GM18519 (cell line): ENCODE data around the gene GGA3.
"Not testable (repeated sequence)": the region's sequence is repeated elsewhere in the genome, so short reads cannot be mapped to it uniquely, and the experiment has no call there.

Source experiments
- ATAC-seq: cut with Tn5 transposase; IDR thresholded peaks from one replicate; pipeline ENCODE4 v1.9.1; 2021; ENCODE audit warnings: mild to moderate bottlenecking, moderate library complexity; ENCODE audit not compliant: unreplicated experiment, low FRiP score

The GGA3 gene

DNA sequence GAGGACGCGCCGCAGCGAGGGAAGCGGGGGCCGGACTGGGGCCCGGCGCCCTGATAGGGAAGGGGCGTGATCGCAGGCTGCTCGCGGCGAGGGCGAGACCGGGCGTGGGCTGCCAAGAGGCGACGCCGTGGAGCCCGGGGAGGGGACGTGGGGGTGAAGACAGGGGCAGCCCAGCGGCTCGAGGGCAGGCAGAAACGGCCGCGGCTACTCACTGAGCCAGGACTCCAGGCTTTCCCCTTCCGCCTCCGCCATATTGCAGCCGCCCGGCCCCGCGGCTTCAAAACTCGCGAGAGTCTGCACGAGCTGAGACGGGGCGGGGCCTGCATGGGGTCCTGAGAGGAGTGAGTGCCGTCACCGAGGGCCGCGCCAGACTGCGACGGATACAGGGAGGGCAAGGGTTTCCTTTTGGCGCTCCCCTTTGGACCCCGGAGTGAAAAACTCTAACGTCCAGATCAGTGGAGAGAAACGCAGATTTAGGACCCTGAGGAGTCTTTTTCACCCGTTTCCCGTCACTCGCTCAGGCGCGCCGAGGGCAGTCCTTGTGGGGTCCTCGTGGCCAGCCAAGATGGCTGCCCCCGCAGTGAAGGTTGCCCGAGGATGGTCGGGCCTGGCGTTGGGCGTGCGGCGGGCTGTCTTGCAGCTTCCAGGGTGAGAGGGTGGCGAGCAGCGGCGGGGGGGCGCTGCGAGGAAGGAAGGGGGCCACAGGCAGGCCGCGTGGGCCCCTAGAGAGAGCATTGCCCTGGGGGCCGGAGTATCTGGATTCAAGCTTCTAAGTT lies at the start of gene GGA3, which contains the start of gene MRPS7:
TSS of gene GGA3 (minus strand) at position 271 of the 776 bp plus-strand sequence. CDS start at position 252, 19 bp downstream.
TSS of gene MRPS7 (plus strand) at position 544 of the 776 bp plus-strand sequence. CDS start at position 566, 22 bp downstream.
- ATAC-seq = peak; percentile 74

- ATAC-seq = no peak
These were observed 47.6 kb upstream of the GGA3 start for GRCh38 chr17:75308732-75309629.

- no peak for ATAC-seq
These were observed 46.7 kb upstream of the GGA3 start for GRCh38 chr17:75307957-75308731.

DNA sequence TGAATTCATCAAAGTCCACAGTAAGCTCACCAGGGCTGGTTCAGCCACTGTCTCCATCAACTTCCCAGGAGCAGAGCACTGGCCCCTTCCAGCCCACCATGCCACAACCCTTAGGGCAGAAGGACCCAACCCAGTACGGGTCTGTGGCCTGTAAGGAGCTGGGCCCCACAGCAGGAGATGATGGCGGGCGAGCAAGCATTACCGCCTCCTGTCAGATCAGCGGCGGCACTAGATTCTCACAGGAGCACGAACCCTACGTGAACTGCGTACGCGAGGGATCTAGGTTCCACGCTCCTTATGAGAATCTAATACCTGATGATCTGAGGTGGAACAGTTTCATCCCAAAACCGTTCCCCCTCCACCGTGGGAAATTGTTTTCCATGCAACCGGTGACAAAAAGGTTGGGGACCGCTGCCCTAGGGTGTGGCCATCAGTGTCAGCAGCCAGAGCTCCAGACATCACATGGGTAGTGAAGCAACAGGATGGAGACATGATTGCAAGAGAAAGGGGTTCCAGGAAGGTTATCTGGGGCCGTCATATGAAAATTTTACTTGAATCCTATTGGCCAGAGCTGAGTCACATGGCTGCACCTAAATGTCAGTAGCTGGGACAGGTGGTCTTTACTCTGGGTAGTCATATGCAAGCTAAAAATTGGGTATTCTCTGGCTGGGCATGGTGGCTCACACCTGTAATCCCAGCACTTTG lies 40.2 kb upstream of the GGA3 start:
- ATAC-seq = no peak

- no peak for ATAC-seq
These were observed 39.6 kb upstream of the GGA3 start for GRCh38 chr17:75301049-75301448.

GRCh38 chr17:75300280-75300679 lies 38.9 kb upstream of the GGA3 start:
- no peak for ATAC-seq

GRCh38 chr17:75295201-75296158 lies 34.1 kb upstream of the GGA3 start:
- ATAC-seq = peak; percentile 51

- not testable (repeated sequence) for ATAC-seq
These were observed 31.5 kb upstream of the GGA3 start for GRCh38 chr17:75292810-75293448.

DNA sequence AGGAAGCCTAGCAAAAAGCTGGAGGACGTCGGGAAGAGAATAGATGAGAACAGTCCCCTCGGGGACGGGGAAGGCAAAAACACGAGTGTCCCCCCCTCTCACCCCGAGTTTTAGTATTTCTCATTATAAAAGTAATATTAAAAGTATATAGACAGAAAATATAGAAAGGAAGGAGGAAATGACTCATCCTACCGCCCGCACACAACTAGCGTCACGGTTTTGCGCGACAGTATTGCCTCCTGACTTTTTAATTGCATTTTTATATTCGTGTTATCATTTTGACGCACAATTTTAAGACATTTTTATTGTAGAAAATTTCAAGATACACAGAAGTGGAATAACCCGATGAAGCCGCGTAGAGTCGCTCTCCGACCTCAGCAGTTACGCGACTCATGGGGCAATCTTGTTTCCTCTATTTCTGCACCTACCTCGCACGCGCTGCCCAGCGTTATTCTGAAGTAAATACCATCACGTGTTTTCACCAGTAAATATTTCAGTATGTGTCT lies 28.5 kb upstream of the GGA3 start:
- ATAC-seq = peak; percentile 16

DNA sequence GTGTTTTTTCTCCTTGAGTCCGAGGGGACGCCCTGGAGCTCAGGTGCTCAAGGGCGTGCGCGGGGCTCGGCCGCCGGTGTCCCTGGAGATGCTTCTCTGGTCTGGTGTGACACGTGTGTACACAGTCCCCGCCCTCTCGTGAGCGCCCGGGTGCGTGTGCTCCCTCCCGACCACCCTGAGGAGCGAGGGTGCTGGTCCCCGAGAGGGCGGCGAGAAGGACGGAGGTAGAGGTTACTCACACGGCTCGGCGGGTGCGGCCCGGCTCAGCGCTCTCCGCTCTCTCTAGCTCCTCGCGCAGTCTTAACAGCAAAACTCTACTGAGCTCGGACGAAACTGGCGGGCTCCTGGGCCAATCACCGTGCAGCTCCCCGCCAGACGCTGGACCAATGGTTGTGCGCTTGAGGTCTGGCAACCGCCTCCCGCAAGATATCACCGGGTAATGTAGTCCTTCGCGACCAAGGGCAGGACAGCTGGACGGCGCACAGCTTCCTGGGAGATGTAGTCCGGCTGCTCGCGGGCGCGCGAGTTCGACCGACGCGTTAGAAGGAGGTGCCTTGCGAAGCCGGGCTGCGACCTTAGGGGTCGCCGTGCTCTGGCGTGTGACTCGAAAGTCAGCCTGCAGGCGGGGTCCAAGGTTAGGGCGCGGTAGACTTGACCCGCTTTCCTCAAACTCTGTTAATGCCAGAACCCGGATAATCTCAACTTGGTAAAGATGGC lies 27.9 kb upstream of the GGA3 start, which contains the start of gene SLC25A19:
TSS of gene SLC25A19 (minus strand) at position 319 of the 717 bp plus-strand sequence. CDS start 2,669 bp downstream, outside the sequence.
- ATAC-seq = peak; percentile 85

DNA sequence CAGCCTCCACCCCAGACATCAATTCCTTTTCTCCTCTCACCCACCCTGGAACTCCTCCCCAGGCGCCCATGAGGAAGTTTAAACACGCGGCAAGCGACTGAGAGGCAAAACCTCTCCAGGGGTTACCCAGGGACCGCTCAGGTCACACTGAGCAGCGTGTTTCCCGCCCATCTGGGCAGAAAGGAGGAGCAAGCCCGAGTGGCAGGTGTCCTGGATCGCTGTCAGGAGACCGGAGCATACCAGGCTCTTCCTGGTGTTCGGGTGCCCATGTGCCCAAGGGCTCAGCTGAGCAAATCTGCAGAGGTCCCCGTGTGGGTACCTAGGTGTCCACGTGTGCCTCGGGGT lies 27.3 kb upstream of the GGA3 start:
- ATAC-seq = peak; percentile 0

DNA sequence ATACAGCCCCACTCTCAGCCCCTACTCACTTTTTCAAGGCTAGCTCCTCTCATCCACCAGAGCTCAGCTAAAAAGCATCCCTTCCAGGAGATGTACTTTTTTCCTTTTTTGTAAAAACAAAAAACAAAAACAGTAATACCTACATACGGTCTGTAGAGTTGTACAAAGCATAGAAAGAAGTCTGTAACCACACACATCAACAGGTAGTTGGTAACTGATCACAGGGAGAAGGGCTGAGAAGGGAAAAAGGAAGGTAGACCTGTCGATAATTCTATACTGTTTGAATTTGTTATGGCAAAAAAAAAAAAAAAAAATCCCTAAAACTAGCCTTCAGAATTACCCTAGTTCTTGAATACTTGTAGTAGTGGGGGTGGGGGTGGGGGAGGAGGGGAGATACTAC lies 27.0 kb upstream of the GGA3 start:
- no peak for ATAC-seq

GRCh38 chr17:75287221-75287620 lies 25.8 kb upstream of the GGA3 start:
- ATAC-seq = no peak

- no peak for ATAC-seq
These were observed 23.7 kb upstream of the GGA3 start for GRCh38 chr17:75285123-75285522.

GRCh38 chr17:75280189-75280588 lies 18.8 kb upstream of the GGA3 start:
- not testable (repeated sequence) for ATAC-seq

GRCh38 chr17:75277664-75278071 lies 16.3 kb upstream of the GGA3 start:
- ATAC-seq = no peak

GRCh38 chr17:75273977-75274708 lies 12.7 kb upstream of the GGA3 start:
- ATAC-seq = no peak
